Right lobe of liver (tissue), 6 donors: Measurements from ENCODE around the gene CNTNAP5. TPM values are rescaled to one million over a fixed set of nuclear protein-coding genes. Genes with fewer than 3 reads are reported as not detected.

ENCODE experiments used
- ATAC-seq, 4 donors: fragments of 200-7000 bp; cut with Tn5 transposase; one replicate each; pipeline ENCODE4 v1.9.1; 2020; ENCODE audit warnings: mild to moderate bottlenecking in 4 of 4, moderate library complexity in 4 of 4
- DNase-seq, 3 donors: peaks; one replicate each; pipeline ENCODE4 v3.0.0-alpha.2; 2020
- H3K27ac ChIP-seq, 3 donors: fragments of 200-600 bp; one replicate each; pipeline ENCODE4 v1.8.0; 2022
- H3K27me3 ChIP-seq, 2 donors: fragments of 200-600 bp; one replicate each; pipeline ENCODE4 v1.8.0; 2022
- H3K36me3 ChIP-seq, 4 donors: fragments of 200-600 bp; sonication (generic) in 1 of 4; one replicate each; pipeline versions ENCODE4 v1.5.1 to v1.8.0; 2017 to 2022; ENCODE audit warnings: control low read depth in 1 of 4
- H3K4me1 ChIP-seq, 4 donors: fragments of 200-600 bp; sonication (generic) in 1 of 4; one replicate each; pipeline versions ENCODE4 v1.5.1 to v1.8.0; 2017 to 2022; ENCODE audit warnings: control low read depth in 1 of 4
- H3K4me3 ChIP-seq, 3 donors: fragments of 200-600 bp; one replicate each; pipeline ENCODE4 v1.8.0; 2022
- H3K9me3 ChIP-seq, 4 donors: fragments of 200-600 bp; sonication (generic) in 1 of 4; one replicate each; pipeline versions ENCODE4 v1.5.1 to v1.8.0; 2017 to 2022; ENCODE audit warnings: control low read depth in 1 of 4
- CTCF ChIP-seq, 4 donors: fragments of 200-600 bp in 3 of 4; fragments of 450-650 bp in 1 of 4; IDR thresholded peaks; one replicate each; pipeline versions ENCODE4 v1.5.1 to v1.8.0; 2016 to 2022; ENCODE audit warnings: antibody characterized with exemption in 4 of 4, mild to moderate bottlenecking in 2 of 4
- POLR2A ChIP-seq: fragments of 450-650 bp; IDR thresholded peaks from one replicate; pipeline ENCODE4 v1.6.1; 2017; ENCODE audit warnings: antibody characterized with exemption, mild to moderate bottlenecking
- WGBS: methylation state at CpG from one replicate; pipeline ENCODE4 v1.1.6; 2018; ENCODE audit warnings: low coverage, low lambda C conversion rate; ENCODE audit not compliant: insufficient coverage; ENCODE audit errors: missing lambda C conversion rate; 5-methylcytosine and 5-hydroxymethylcytosine counted together
- intact Hi-C, 2 donors: fragments of 100-400 bp; cut with DNase I; formaldehyde crosslinking; loops; one replicate each; pipeline versions ENCODE4 v1.11.2 to v1.14.1; 2022
- total RNA-seq, 6 experiments: library from RNA; depleted of rRNA in 2 of 6; stranded (reverse); fragments of >200 nt in 2 of 6; fragmentation: NEBNext Ultra II Directional in 3 of 6; extraction: Animal tissue kit (Norgen Biotek cat#: 25700) in 3 of 6; gene quantifications; one replicate each; pipeline versions ENCODE4 v1.1.0 to v1.2.4, GENCODE V29; 2016 to 2023
- donor health status: DM: no; HTN: yes; CAD: no.
- donor health status: DM: no; HTN: no; CAD: no.
- donor health status: DM: no; HTN: no; CAD: no.
- donor health status: DM: no; HTN: yes; CAD: no.
- donor health status: DM: no; HTN: yes; CAD: no.

Gene CNTNAP5
- total RNA-seq, 6 experiments from 2014 or later = not detected

DNA sequence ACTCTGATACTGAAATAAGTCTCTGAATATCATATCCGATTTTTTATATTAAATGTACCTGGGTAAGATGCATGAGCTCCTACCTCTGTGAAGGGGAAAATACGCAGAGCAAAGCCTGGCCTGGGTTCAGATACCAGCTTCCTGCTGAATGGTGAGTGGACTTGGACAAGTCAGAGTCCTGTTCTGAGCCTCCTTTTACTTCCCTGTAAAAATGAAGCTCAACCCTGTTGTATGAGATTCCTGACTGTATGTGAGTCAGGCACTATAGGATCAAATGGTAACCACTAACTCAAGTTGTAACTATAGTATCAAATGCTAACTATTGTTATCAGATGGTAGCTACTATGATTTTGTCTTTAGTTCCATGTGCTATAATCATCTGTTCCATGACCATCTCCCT, 561.7 kb downstream of the CNTNAP5 start:
- no peaks in the 10 kb centered on the region for H3K9me3 ChIP-seq
- WGBS = 73% methylated on average over 2 of the region's 2 CpGs
- TF ChIP-seq CTCF (IDR thresholded peaks at IDR 0.05) (no peak), POLR2A (no peak)
- no peak overlapping the region for H3K27ac ChIP-seq
- ATAC-seq (no peak), DNase-seq (no peak)
- H3K36me3 ChIP-seq = no peaks in the 10 kb centered on the region
- intact Hi-C loops = no loop called here
- H3K4me3 ChIP-seq = no peak overlapping the region
- H3K27me3 ChIP-seq = no peaks in the 10 kb centered on the region
- H3K4me1 ChIP-seq = no peaks in the 10 kb centered on the region

- DNase-seq (no peak), ATAC-seq (no peak)
- Histone ChIP-seq H3K4me1 (no peaks in the 10 kb centered on the region), H3K27me3 (no peaks in the 10 kb centered on the region), H3K27ac (no peak overlapping the region), H3K36me3 (no peaks in the 10 kb centered on the region), H3K4me3 (no peak overlapping the region), H3K9me3 (no peaks in the 10 kb centered on the region)
- TF ChIP-seq CTCF (IDR thresholded peaks at IDR 0.05) (no peak), POLR2A (no peak)
- intact Hi-C loops = no loop called here
- WGBS = 69% methylated on average over 3 of the region's 3 CpGs
Measured at GRCh38 chr2:124589971-124590370, 564.9 kb downstream of the CNTNAP5 start.

- Histone ChIP-seq H3K9me3 (no peaks in the 10 kb centered on the region), H3K4me1 (no peaks in the 10 kb centered on the region), H3K27ac (no peak overlapping the region), H3K36me3 (no peaks in the 10 kb centered on the region), H3K4me3 (no peak overlapping the region), H3K27me3 (no peaks in the 10 kb centered on the region)
- TF ChIP-seq POLR2A = no peak
- no peak for TF ChIP-seq CTCF (IDR thresholded peaks at IDR 0.05)
- ATAC-seq (no peak), DNase-seq (no peak)
- intact Hi-C loops = no loop called here
Measured at GRCh38 chr2:124602759-124603158, 577.7 kb downstream of the CNTNAP5 start.

- TF ChIP-seq POLR2A = no peak
- TF ChIP-seq CTCF (IDR thresholded peaks at IDR 0.05) = no peak
- DNase-seq (no peak), ATAC-seq (no peak)
- 70% methylated on average over 2 of the region's 2 CpGs for WGBS
- Histone ChIP-seq H3K4me1 (no peaks in the 10 kb centered on the region), H3K27ac (no peak overlapping the region), H3K27me3 (no peaks in the 10 kb centered on the region), H3K36me3 (no peaks in the 10 kb centered on the region), H3K9me3 (no peaks in the 10 kb centered on the region), H3K4me3 (no peak overlapping the region)
- intact Hi-C loops = no loop called here
Measured at GRCh38 chr2:124604940-124605339, 579.9 kb downstream of the CNTNAP5 start.

DNA sequence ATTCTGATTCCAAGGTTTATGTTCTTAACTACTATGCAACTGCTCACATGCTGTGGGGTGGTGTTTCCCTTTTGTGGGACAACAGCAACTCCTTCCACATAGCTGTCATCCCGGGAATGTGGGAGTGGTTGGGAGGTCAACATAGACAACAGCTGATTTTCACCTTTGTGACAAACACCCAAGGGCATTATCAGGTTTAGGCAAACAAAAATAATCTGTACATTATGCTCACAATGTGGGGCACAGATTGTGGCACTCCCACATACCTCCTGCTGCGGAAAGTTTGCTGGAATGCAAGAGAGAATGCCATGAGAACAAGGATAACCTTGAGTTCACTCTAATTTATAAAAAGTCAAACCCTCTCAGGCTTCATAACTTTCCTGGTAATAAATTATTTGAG, 582.6 kb downstream of the CNTNAP5 start:
- DNase-seq = no peak
- WGBS = 40% methylated on average over 2 of the region's 2 CpGs
- Histone ChIP-seq H3K4me1 (no peaks in the 10 kb centered on the region), H3K9me3 (no peaks in the 10 kb centered on the region), H3K27me3 (no peaks in the 10 kb centered on the region), H3K36me3 (no peaks in the 10 kb centered on the region), H3K27ac (no peak overlapping the region), H3K4me3 (no peak overlapping the region)
- TF ChIP-seq POLR2A (no peak), CTCF (IDR thresholded peaks at IDR 0.05) (no peak)
- ATAC-seq = no peak
- intact Hi-C loops = no loop called here
